Keratinocyte (primary cell): ENCODE measurements around the gene RENBP. TPM values are rescaled to one million over a fixed set of nuclear protein-coding genes. Genes with fewer than 3 reads are reported as not detected.

Source experiments
- DNase-seq: peaks from one replicate; pipeline ENCODE4 v3.0.0-alpha.2; 2011; ENCODE audit warnings: low read depth, missing footprints, low spot score
- FAIRE-seq: peaks from 2 replicates; lab custom pipeline; 2011; peaks lifted over from hg19 to GRCh38; lab: Jason Lieb, UNC
- H2AFZ ChIP-seq: 2 replicates; pipeline ENCODE4 v1.6.0; 2012; ENCODE audit warnings: low read length, control low read depth, inconsistent platforms; ENCODE audit not compliant: control insufficient read depth
- H3K27ac ChIP-seq: 2 replicates; pipeline ENCODE4 v1.5.1; 2011; ENCODE audit warnings: low read length; ENCODE audit not compliant: control insufficient read depth, insufficient read depth
- H3K27me3 ChIP-seq: 3 replicates; pipeline ENCODE4 v1.6.0; 2011; ENCODE audit warnings: low read length; ENCODE audit not compliant: control insufficient read depth, insufficient read depth; ENCODE audit errors: extremely low read depth
- H3K36me3 ChIP-seq, 2 experiments: 2 replicates in 1 of 2; 3 replicates in 1 of 2; pipeline ENCODE4 v1.5.1; 2011; ENCODE audit warnings: low read length in 2 of 2, mild to moderate bottlenecking in 1 of 2; ENCODE audit not compliant: control insufficient read depth in 2 of 2, insufficient read depth in 2 of 2; ENCODE audit errors: extremely low read depth in 1 of 2
- H3K4me1 ChIP-seq: 3 replicates; pipeline ENCODE4 v1.5.1; 2011; ENCODE audit warnings: low read length; ENCODE audit not compliant: control insufficient read depth, insufficient read depth; ENCODE audit errors: extremely low read depth
- H3K4me2 ChIP-seq: 3 replicates; pipeline ENCODE4 v1.6.0; 2011; ENCODE audit warnings: low read depth, low read length; ENCODE audit not compliant: control insufficient read depth, insufficient read depth; ENCODE audit errors: extremely low read depth
- H3K4me3 ChIP-seq, 3 experiments: fragments of 200-600 bp in 1 of 3; sonication (generic) in 1 of 3; 2 replicates in 2 of 3; 3 replicates in 1 of 3; pipeline ENCODE4 v1.5.1; 2011 to 2016; ENCODE audit warnings: low read length in 3 of 3, mild to moderate bottlenecking in 3 of 3, control low read depth in 2 of 3, inconsistent platforms in 1 of 3, low read depth in 1 of 3, mixed read lengths in 1 of 3, mixed run types in 1 of 3, moderate library complexity in 1 of 3; ENCODE audit not compliant: control insufficient read depth in 2 of 3, insufficient read depth in 2 of 3; ENCODE audit errors: extremely low read depth in 1 of 3
- H3K79me2 ChIP-seq: 2 replicates; pipeline ENCODE4 v1.6.0; 2012; ENCODE audit warnings: low read length; ENCODE audit not compliant: control insufficient read depth, insufficient read depth
- H3K9ac ChIP-seq: 3 replicates; pipeline ENCODE4 v1.6.0; 2011; ENCODE audit warnings: low read length; ENCODE audit not compliant: control insufficient read depth, insufficient read depth; ENCODE audit errors: extremely low read depth
- H3K9me1 ChIP-seq: 3 replicates; pipeline ENCODE4 v1.6.0; 2011; ENCODE audit warnings: low read length; ENCODE audit not compliant: control insufficient read depth, insufficient read depth; ENCODE audit errors: extremely low read depth
- H3K9me3 ChIP-seq: 2 replicates; pipeline ENCODE4 v1.5.1; 2012; ENCODE audit warnings: low read depth, low read length; ENCODE audit not compliant: control insufficient read depth
- H4K20me1 ChIP-seq: 3 replicates; pipeline ENCODE4 v1.6.0; 2011; ENCODE audit warnings: low read length; ENCODE audit not compliant: control insufficient read depth, insufficient read depth; ENCODE audit errors: extremely low read depth
- EZH2 ChIP-seq: IDR thresholded peaks from one replicate; pipeline ENCODE4 v1.6.1; 2012; ENCODE audit warnings: inconsistent platforms, mild to moderate bottlenecking, low read length, moderate library complexity
- dilution Hi-C: fragments of 300-500 bp; cut with MboI; formaldehyde crosslinking; loops from one replicate; pipeline ENCODE4 v1.7.0; 2020; ENCODE audit warnings: low sequenced_read_pairs; ENCODE audit not compliant: extremely low pct_ligation_motif_present
- polyA plus RNA-seq, 5 experiments: library from polyadenylated mRNA; depleted of rRNA in 3 of 5; stranded (reverse) in 3 of 5; stranded (forward) in 1 of 5; unstranded in 1 of 5; fragments of >200 nt; gene quantifications; 1 replicate in 1 of 5; 2 replicates in 3 of 5; 3 replicates in 1 of 5; pipeline versions ENCODE4 v1.2.1 to v1.2.3, GENCODE V29; 2011 to 2012; ENCODE audit warnings: missing spikeins in 2 of 5, low read depth in 1 of 5, low replicate concordance in 1 of 5
- TF ChIP-seq, protein P1 (sequence below), 3 experiments: IDR thresholded peaks in 1 of 3; conservative IDR thresholded peaks in 1 of 3; optimal IDR thresholded peaks in 1 of 3; 2 replicates in 2 of 3; 3 replicates in 1 of 3; pipeline versions ENCODE3 to v1.5.1; 2011; ENCODE audit warnings: low read length in 3 of 3, mild to moderate bottlenecking in 3 of 3, moderate library complexity in 2 of 3, control low read depth in 1 of 3, inconsistent platforms in 1 of 3; ENCODE audit not compliant: insufficient read depth in 2 of 3; ENCODE audit errors: extremely low read depth in 1 of 3

Gene RENBP
- polyA plus RNA-seq, 1 donor (not counting 4 experiments of a cell fraction or from before 2014, with no cell fraction given), result 0.16 TPM

DNA sequence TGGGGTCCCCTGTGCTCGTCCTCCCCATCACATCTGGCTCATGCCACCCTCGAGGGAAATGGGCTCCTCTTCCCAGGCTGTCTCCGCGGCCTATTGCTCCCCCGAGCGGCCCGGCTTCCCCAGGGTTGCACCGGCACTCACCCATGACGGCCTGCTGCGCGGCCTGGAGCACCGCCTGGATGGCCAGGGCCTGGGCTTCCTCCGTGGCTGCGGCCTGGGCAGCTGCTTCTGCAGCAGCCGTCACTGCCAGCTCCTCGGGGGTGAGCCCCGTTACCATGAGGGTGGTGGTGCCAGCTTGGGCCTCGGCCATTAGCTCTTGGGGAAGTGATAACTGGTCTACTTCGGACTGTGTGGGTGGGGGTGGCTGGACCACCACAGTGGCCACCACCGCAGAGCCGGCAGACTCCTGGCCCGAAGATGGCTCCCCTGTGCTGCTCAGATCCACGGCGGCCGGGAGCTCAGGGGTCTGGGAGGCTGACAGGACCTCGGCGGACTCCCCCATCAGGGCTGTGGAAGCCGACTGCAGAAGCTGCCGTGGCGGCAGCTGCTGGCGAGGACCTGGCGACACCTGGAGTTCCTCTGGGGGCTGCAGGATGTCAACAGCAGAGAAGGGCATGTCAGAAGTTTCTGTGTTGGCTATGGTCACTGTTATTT lies 8.1 kb upstream of the RENBP start:
- TF ChIP-seq EZH2, result no peak
- TF ChIP-seq, protein P1, sequence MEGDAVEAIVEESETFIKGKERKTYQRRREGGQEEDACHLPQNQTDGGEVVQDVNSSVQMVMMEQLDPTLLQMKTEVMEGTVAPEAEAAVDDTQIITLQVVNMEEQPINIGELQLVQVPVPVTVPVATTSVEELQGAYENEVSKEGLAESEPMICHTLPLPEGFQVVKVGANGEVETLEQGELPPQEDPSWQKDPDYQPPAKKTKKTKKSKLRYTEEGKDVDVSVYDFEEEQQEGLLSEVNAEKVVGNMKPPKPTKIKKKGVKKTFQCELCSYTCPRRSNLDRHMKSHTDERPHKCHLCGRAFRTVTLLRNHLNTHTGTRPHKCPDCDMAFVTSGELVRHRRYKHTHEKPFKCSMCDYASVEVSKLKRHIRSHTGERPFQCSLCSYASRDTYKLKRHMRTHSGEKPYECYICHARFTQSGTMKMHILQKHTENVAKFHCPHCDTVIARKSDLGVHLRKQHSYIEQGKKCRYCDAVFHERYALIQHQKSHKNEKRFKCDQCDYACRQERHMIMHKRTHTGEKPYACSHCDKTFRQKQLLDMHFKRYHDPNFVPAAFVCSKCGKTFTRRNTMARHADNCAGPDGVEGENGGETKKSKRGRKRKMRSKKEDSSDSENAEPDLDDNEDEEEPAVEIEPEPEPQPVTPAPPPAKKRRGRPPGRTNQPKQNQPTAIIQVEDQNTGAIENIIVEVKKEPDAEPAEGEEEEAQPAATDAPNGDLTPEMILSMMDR (optimal IDR thresholded peaks at IDR 0.05 in 1 of 3, IDR thresholded peaks at IDR 0.05 in 1 of 3, conservative IDR thresholded peaks at IDR 0.05 in 1 of 3; ENCODE audit: extremely low read depth in 1 of 3, insufficient read depth in 2 of 3, low read length in 3 of 3), result no peak
- Histone ChIP-seq H3K9me1 (no peaks in the 10 kb centered on the region), H3K9me3 (no peaks in the 10 kb centered on the region), H3K4me3 (no peak overlapping the region), H2AFZ (no peak overlapping the region), H4K20me1 (no peaks in the 10 kb centered on the region), H3K36me3 (peaks cover 35 to 42% of the 10 kb centered on the region in 2 experiments), H3K79me2 (no peaks in the 10 kb centered on the region), H3K27me3 (no peaks in the 10 kb centered on the region), H3K9ac (no peak overlapping the region), H3K4me2 (no peak overlapping the region), H3K27ac (no peak overlapping the region), H3K4me1 (no peaks in the 10 kb centered on the region)
- no peak for FAIRE-seq
- no peak for DNase-seq
- dilution Hi-C loops, result no loop called here

DNA sequence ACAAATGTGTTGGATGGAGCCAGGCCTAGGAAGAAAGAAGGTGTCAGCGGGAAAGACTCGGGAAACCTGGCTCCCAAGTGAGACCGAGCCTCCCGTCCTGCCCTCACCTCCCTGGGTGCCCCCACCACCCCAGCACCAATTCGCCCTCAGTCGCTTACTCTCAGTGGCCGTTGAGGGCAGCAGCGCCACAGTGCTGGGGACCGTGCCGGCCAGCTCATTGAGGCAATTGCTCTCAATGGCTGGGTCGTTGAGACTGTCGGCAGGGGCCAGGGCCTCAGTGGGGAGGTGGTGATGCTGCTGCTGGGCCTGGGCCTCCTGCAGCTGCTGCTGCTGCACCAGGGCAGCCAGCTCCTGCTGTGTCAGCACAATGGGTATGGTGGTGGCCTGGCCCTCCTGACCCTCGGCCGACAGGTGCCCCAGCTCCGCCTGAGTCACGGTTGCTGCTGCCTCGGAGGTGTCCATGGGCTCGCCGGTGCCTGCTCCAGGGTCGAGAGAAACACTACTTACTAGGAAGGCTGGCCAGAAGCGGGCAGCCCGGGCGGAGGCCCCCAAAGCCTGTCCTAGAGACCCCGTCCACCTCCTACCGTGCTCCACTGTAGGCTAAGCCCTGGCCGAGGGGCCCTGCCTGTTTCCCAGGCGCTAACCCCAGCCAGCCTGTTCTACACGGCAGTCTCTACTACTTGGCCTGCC lies 7.4 kb upstream of the RENBP start:
- FAIRE-seq, result no peak
- Histone ChIP-seq H3K4me3 (no peak overlapping the region), H3K27ac (no peak overlapping the region), H4K20me1 (no peaks in the 10 kb centered on the region), H3K9ac (no peak overlapping the region), H2AFZ (no peak overlapping the region), H3K9me1 (no peaks in the 10 kb centered on the region), H3K4me2 (no peak overlapping the region), H3K9me3 (no peaks in the 10 kb centered on the region), H3K27me3 (no peaks in the 10 kb centered on the region), H3K79me2 (no peaks in the 10 kb centered on the region), H3K4me1 (no peaks in the 10 kb centered on the region), H3K36me3 (peaks cover 33 to 35% of the 10 kb centered on the region in 2 experiments)
- no peak for DNase-seq
- TF ChIP-seq, protein P1 (optimal IDR thresholded peaks at IDR 0.05 in 1 of 3, IDR thresholded peaks at IDR 0.05 in 1 of 3, conservative IDR thresholded peaks at IDR 0.05 in 1 of 3; ENCODE audit: extremely low read depth in 1 of 3, insufficient read depth in 2 of 3, low read length in 3 of 3), result no peak
- TF ChIP-seq EZH2, result no peak
- dilution Hi-C loops, result no loop called here
